SW 1271 (cell line): ENCODE results near the gene PDE3B.
"Not testable (repeated sequence)": the region's sequence is repeated elsewhere in the genome, so short reads cannot be mapped to it uniquely, and the experiment has no call there.

Source experiments
- DNase-seq, 2 experiments: peaks; one replicate each; lab custom pipeline; 2025; lab: John Stamatoyannopoulos, UW

Gene PDE3B

DNA sequence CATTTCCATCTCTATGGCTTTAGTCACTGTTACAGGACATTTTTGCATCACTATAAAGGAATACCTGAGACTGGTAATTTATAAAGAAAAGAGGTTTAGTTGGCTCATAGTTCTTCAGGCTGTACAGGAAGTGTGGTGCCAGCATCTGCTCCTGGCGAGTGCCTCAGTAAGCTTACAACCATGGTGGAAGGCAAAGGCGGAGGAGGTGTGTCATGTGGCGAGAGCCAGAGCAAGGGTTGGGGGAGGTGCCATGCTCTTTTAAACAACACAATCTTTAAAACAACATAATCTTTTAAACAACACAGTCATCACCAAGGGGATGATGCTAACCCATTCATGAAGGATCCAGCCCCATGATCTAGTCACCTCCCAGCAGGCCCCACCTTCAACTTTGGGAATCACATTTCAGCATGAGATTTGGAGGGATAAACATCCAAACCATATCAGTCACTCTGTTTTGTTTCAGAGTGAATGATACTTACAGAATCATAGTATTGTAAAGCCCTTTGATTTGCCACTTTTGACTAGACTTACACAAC, 103.3 kb downstream of the PDE3B start:
- DNase-seq: no peak

- DNase-seq: no peak
Measured at GRCh38 chr11:14748090-14748489, 104.5 kb downstream of the PDE3B start.

DNA sequence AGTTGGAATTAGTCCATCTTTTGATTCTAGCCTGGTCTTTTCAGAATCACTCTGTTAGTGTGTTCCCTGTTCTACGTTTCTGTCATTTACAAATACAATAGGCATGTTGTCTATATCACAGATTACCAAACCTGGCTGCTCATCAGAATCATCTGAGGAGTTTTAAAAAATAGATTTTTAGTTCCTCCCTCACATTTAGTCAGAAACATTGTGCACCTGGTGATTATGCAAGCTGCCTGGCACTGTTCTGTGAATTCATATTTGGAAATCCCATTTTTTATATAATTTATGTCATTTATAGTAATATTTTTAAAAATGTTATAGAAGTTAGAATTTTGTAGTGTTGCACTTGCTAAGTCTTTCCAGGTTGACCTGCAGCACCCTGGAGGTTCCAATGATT, 107.3 kb downstream of the PDE3B start:
- no peak for DNase-seq

- no peak for DNase-seq
Measured at GRCh38 chr11:14751975-14752407, 108.4 kb downstream of the PDE3B start.

DNA sequence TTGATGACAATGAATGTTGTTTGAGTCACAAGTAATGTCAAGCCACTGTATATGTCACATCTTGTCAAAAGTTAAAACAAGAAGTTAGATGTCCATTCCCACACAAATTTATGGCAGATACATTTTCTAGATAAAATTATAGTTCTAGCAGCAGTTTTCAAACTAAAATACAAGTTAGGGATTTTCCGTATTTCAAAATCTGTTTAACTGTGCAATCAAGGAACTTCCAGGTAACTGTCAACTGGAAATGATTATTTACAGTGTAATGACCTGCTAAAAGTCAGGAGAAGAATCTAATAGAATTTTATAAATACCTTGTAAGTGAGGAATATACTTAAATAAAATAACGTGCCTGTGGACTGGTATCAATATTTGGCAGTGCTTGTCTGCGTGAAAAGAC, 111.5 kb downstream of the PDE3B start:
- DNase-seq: no peak

- no peak for DNase-seq
Measured at GRCh38 chr11:14756349-14756748, 112.7 kb downstream of the PDE3B start.

DNA sequence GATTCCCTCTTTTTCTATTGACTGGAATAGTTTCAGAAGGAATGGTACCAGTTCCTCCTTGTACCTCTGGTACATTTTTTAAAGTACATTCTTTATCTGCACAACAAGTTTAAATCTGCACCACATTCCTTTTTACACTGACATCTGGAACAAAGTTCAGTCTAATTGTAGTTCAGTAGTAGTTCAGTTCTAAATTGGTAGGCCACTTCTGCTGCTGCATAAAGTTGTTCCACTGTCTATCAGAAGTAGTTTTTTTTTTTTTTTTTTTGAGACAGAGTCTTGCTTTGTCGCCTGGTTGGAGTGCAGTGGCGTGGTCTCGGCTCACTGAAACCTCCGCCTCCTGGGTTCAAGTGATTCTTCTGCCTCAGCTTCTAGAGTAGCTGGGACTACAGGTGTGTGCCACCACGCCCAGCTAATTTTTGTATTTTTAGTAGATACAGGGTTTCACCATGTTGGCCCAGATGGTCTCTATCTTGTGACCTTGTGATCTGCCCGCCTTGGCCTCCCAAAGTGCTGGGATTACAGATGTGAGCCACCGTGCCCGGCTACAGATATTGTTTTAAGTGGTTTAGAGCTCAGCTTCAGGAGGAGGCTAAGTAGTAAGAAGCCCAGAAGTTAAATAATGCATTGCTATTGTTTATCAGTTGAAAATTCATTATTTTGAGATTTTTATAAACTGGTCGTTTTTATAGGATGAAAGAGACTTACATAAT, 115.9 kb downstream of the PDE3B start:
- not testable (repeated sequence) for DNase-seq

- DNase-seq: no peak
Measured at GRCh38 chr11:14764179-14764578, 120.6 kb downstream of the PDE3B start.

DNA sequence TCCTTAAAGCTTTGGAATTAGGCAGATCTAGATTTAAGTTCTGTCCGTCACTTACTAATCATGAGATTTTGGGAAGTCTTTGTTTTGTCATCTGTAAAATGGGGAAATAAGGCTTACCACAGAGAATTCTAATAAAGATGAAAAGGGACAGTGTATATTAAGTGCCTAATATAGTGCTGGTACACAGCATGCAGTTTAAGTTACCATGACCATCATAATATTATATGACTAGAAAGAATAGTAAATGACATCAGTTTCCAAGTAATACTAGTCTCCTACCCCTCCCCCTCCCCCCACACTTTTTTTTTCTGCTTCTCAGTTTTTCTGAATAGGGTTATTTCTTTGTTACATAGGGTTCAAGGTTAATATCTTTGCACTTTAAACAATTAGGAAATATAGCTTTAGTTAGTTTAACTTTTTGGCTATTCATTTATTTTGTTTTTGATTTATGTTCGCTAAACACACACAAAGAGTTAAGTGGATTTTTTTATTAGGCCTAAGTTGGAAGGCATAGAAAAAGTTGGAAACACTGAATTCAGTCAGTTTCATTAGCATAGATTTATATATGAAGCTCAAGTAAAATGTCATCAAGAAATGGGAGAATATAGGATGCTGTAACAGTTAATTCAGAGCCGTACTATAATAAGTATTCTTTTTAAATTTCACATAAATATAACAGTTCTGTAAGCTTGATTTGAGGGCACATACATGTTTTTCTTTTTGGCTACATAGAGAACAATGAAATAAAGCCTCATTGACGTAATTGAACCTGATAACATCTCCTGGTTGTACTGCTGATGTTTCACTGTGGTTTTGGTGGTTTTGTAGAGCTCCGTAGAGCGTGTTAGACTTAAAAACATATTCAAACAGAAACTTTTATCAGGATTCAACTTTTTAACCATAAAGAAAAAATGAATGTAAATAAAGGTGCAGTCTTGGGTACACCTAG, 121.2 kb downstream of the PDE3B start:
- no peak for DNase-seq

GRCh38 chr11:14766585-14766984, 123.0 kb downstream of the PDE3B start:
- no peak for DNase-seq

DNA sequence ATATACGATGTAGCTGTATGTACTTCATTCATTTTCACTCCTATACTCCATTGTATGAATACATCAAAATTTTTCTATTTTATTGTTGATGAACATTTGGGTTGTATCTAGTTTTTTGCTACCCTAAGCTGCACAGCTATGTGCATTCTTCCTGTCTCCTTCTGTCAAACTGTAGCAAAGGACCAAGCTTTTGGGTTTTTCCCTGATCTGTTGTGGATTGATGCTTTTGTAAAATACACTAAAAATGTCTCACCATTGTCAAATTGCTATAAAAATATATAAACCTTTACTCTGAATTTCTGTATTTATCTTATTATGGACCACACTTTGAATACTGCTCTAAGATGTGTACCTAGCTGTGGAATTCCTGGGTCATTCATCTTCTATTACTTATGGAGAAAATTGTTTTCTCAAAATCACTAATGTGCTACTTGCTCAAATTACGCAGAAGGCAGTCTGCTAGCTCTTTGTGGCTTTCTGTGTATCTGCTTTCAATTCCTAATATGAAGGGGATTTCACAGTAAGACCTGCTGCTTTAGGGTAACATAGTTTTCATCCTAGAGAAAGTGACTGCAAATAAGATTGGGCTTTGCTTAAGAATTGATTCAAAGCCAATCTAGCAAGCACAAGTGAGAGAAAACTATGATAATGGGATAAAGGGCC, 125.1 kb downstream of the PDE3B start:
- DNase-seq: no peak

GRCh38 chr11:14773755-14774154, 130.2 kb downstream of the PDE3B start:
- DNase-seq: no peak

DNA sequence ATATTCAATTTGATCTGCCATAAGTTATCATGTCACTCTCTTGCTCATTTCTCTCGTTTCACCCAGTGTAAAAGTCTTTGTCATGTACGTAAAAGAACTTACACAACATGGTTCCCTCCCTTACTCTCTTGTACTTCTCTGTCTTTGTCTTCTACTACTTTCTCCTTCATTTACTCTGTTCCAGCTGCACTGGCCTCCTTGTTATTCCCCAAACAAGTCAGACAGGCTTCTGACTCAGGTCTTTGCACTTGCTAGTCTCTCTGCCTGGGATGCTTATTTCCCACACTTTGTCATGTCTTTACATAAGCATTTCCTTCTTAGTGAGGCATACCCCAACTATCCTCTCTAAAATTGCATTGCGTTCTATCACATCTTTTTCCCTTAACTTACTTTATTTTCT, 131.1 kb downstream of the PDE3B start:
- DNase-seq: no peak

DNA sequence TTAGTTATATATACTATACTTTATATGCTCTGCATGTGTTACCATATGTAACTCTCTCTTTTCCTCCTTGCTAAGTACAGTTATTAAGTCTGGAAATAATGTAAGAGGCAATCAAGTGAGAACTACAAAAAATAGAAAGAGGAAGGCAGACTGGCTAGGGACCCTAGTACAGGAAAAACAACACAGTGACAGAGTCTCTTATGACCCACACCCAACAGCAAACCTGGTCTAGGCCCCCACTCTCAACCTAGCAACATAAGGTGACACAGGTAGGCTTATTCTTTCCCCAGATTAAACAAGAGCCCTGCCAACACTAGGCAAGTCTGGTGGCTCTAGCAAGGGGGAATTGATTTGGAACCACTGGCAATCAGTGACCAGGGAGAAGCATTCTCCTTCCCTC, 132.3 kb downstream of the PDE3B start:
- DNase-seq: no peak

DNA sequence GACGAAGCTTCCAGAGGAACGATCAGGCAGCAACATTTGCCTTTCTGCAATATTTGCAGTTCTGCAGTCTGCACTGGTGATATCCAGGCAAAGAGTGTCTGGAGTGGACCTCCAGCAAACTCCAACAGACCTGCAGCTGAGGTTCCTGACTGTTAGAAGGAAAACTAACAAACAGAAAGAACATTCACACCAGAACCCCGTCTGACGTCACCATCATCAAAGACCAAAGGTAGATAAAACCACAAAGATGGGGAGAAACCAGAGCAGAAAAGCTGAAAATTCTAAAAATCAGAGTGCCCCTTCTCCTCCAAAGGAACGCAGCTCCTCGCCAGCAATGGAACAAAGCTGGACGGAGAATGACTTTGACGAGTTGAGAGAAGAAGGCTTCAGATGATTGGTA, 134.9 kb downstream of the PDE3B start:
- DNase-seq: not testable (repeated sequence)

GRCh38 chr11:14783788-14784187, 140.2 kb downstream of the PDE3B start:
- DNase-seq: no peak

DNA sequence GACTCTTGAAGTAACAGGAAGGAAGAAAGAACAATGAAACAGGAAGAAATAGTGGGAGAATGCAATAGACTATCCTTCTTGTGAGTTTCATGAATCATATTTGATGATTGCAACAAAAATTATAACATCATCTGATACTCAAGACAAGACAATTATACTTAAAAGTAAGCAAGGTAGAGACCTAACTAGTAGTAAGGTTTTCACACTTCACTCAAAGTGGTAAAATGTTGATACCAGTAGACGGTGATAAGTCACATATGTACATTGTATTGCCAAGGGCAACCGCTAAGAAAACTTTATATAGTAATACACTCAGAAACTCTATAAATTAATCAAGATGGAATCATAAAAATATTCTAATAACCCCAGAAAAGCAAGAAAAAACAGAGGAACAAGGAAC, 140.6 kb downstream of the PDE3B start:
- DNase-seq: no peak

DNA sequence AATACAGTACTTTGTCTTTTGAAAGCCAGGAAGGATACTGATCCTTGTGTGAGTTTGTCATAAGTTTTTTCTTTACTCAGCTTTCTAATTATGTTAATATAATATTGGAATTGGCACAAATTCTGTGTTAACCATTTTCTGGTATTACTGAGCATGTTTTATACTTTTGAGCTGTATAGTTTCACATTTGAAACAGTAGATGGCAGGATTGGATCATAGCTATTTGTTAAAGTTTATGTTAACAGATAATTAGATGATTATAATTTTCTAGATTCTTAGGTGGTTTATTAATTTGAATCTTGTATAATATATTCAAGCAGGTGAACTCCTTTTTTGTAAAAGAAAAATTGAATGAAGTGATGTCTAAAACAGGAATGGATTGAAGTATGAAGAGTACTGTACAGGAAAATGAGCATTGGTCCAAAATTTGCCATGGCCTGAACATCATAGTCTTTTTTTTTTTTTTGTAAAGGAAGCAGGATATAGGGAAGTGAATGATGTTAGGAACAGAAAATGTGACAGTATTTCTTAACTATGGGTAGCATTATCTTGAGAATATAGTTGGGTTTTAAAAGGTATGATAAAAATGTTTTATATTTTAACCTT, 146.4 kb downstream of the PDE3B start:
- DNase-seq: peak in 1 of 2 experiments; percentile 18

DNA sequence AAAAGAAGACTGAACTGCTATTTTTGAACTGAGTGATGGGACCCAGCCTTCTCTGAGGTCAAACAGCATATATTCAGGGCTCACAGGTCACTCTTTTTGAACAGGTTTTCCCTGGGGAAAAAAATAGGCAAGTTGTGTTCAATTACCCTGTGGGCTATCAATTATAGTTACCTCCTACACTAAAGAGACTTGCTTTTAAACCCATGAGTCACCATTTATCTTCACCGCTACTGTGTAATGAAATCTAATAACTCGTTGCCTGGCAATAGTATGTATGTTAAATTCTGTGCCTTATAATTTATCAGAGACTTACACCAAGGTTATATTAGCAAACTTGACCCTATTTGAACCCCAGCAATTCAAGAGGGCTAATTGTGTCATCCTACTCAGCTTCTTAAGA, 149.9 kb downstream of the PDE3B start:
- DNase-seq: no peak

DNA sequence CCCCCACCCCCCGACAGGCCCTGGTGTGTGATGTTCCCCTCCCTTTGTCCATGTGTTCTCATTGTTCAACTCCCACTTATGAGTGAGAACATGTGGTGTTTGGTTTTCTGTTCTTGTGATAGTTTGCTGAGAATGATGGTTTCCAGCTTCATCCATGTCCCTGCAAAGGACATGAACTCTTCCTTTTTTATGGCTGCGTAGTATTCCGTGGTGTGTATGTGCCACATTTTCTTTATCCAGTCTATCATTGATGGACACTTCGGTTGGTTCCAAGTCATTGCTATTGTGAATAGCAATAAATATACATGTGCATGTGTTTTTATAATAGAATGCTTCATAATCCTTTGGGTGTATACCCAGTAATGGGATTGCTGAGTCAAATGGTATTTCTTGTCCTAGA, 152.4 kb downstream of the PDE3B start:
- not testable (repeated sequence) for DNase-seq

DNA sequence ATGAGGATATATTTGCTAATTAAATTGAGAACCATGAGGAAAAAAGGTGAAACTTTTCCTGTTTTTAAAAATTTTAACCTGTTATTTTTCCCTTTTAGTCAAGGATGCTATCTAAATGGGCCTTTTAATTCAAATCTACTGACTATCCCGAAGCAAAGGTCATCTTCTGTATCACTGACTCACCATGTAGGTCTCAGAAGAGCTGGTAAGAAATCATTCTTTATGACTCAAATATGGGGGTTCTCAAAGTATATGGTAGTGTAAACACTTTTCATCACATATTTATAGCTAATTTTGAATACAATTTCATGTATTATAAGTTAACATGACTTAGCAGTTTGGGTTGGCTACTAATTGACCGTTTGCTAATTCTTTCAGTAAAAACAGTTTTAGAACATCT, 160.2 kb downstream of the PDE3B start:
- no peak for DNase-seq

DNA sequence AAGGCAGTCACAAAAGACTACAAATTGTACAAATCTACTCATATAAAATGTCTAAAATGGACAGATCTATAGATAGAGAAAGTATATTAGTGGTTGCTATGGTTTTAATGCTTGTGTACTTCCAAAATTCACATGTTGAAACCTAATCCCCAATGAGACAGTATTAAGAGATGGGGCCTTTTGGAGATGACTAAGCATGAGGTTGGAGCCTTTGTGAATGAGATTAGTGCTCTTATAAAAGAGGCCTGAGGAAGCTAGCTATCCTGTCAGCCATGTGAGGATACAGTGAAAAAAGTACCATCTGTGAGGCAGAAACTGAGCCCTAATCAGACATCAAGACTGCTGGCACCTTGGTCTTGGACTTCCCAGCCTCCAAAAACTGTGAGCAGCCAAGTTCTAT, 165.9 kb downstream of the PDE3B start:
- DNase-seq: no peak
